Neural cell (in vitro differentiated cells): Measurements from ENCODE around the gene RYR3. TPM values are rescaled to one million over a fixed set of nuclear protein-coding genes. Genes with fewer than 3 reads are reported as not detected.

Source experiments
- H2AFZ ChIP-seq: fragments of 200-600, 300-800 bp; sonication (generic), shearing (Covaris generic); 2 replicates; pipeline ENCODE4 v1.6.0; 2014; ENCODE audit warnings: low read depth, mild to moderate bottlenecking, antibody characterized with exemption, low read length, moderate library complexity
- H3F3A ChIP-seq: fragments of 200-600 bp; shearing (Covaris generic); 2 replicates; pipeline ENCODE4 v1.6.1; 2016; ENCODE audit warnings: mild to moderate bottlenecking, moderate library complexity, mixed read lengths, antibody characterized with exemption, low read length; ENCODE audit not compliant: insufficient read depth, poor library complexity, severe bottlenecking
- H3K27ac ChIP-seq: fragments of 200-600, 300-800 bp; sonication (generic), shearing (Covaris generic); 2 replicates; pipeline ENCODE4 v1.5.1; 2014; ENCODE audit warnings: mild to moderate bottlenecking, low read length, moderate library complexity
- H3K27me3 ChIP-seq: fragments of 300-800, 200-600 bp; sonication (generic), shearing (Covaris generic); 2 replicates; pipeline ENCODE4 v1.6.0; 2014; ENCODE audit warnings: mild to moderate bottlenecking, low read depth, low read length, moderate library complexity; ENCODE audit not compliant: insufficient read depth
- H3K36me3 ChIP-seq: fragments of 300-800, 200-600 bp; sonication (generic), shearing (Covaris generic); 2 replicates; pipeline ENCODE4 v1.5.1; 2014; ENCODE audit warnings: mild to moderate bottlenecking, antibody characterized with exemption, low read length, moderate library complexity; ENCODE audit not compliant: insufficient read depth
- H3K4me2 ChIP-seq: fragments of 300-800, 200-600 bp; sonication (generic), shearing (Covaris generic); 2 replicates; pipeline ENCODE4 v1.6.0; 2014; ENCODE audit warnings: mild to moderate bottlenecking, low read length
- H3K4me3 ChIP-seq: fragments of 300-800, 200-600 bp; sonication (generic), shearing (Covaris generic); 2 replicates; pipeline ENCODE4 v1.5.1; 2014; ENCODE audit warnings: mild to moderate bottlenecking, low read length, moderate library complexity
- H3K79me2 ChIP-seq: fragments of 200-600 bp; shearing (Covaris generic); replicated peaks from 2 replicates; pipeline ENCODE4 v1.6.0; 2014; ENCODE audit warnings: mild to moderate bottlenecking, low read length, moderate library complexity; ENCODE audit not compliant: insufficient read depth
- H3K9ac ChIP-seq: fragments of 300-800, 200-600 bp; sonication (generic), shearing (Covaris generic); 2 replicates; pipeline ENCODE4 v1.6.1; 2016; ENCODE audit warnings: mild to moderate bottlenecking, low read length, mixed read lengths
- H3K9me2 ChIP-seq: fragments of 200-600 bp; shearing (Covaris generic); 2 replicates; pipeline ENCODE4 v1.6.1; 2016; ENCODE audit warnings: mild to moderate bottlenecking, low read length, mixed read lengths; ENCODE audit not compliant: insufficient read depth
- H3K9me3 ChIP-seq: fragments of 200-600, 300-800 bp; sonication (generic), shearing (Covaris generic); 2 replicates; pipeline ENCODE4 v1.6.1; 2016; ENCODE audit warnings: mild to moderate bottlenecking, mixed run types, low read length, moderate library complexity, mixed read lengths
- H4K20me1 ChIP-seq: fragments of 200-600 bp; shearing (Covaris generic); 2 replicates; pipeline ENCODE4 v1.6.1; 2016; ENCODE audit warnings: mild to moderate bottlenecking, mixed run types; ENCODE audit not compliant: insufficient read depth
- CTCF ChIP-seq: fragments of 450-650 bp; IDR thresholded peaks from 2 replicates; pipeline ENCODE4 v1.5.1; 2014; ENCODE audit warnings: antibody characterized with exemption, mild to moderate bottlenecking, moderate library complexity; ENCODE audit not compliant: poor library complexity, severe bottlenecking
- EP300 ChIP-seq: fragments of 450-650 bp; conservative IDR thresholded peaks from 2 replicates; pipeline ENCODE4 v1.6.1; 2014; ENCODE audit warnings: antibody characterized with exemption, mild to moderate bottlenecking, moderate library complexity; ENCODE audit not compliant: poor library complexity, severe bottlenecking
- EZH2 ChIP-seq: fragments of 200-600, 300-800 bp; shearing (Covaris generic), sonication (generic); IDR thresholded peaks from 2 replicates; pipeline ENCODE4 v1.6.1; 2014; ENCODE audit warnings: antibody characterized with exemption, low read length, borderline replicate concordance, mild to moderate bottlenecking; ENCODE audit not compliant: insufficient read depth, poor library complexity, severe bottlenecking
- MXI1 ChIP-seq: fragments of 450-650 bp; conservative IDR thresholded peaks from 2 replicates; pipeline ENCODE4 v1.6.1; 2014; ENCODE audit warnings: antibody characterized with exemption, mild to moderate bottlenecking; ENCODE audit not compliant: poor library complexity, severe bottlenecking
- POLR2AphosphoS5 ChIP-seq: IDR thresholded peaks from 2 replicates; pipeline ENCODE4 v1.6.1; 2012
- RAD21 ChIP-seq: fragments of 450-650 bp; conservative IDR thresholded peaks from 2 replicates; pipeline ENCODE4 v1.6.1; 2014; ENCODE audit warnings: antibody characterized with exemption, mild to moderate bottlenecking, moderate library complexity
- REST ChIP-seq: IDR thresholded peaks from 2 replicates; pipeline ENCODE4 v1.6.1; 2012; ENCODE audit warnings: borderline replicate concordance
- SMC3 ChIP-seq: fragments of 450-650 bp; conservative IDR thresholded peaks from 2 replicates; pipeline ENCODE4 v1.6.1; 2014; ENCODE audit warnings: antibody characterized with exemption, mild to moderate bottlenecking, moderate library complexity; ENCODE audit not compliant: poor library complexity
- TAF1 ChIP-seq: IDR thresholded peaks from 2 replicates; pipeline ENCODE4 v1.6.1; 2012; ENCODE audit warnings: low read depth
- polyA plus RNA-seq: library from polyadenylated mRNA; depleted of rRNA; stranded (reverse); fragments of >200 nt; gene quantifications from 2 replicates; pipeline ENCODE4 v1.2.3, GENCODE V29; 2014

The RYR3 gene
- polyA plus RNA-seq, 1 donor from 2014 or later = 12.6 TPM

GRCh38 chr15:33384307-33384706, 73.5 kb downstream of the RYR3 start:
- TF ChIP-seq EP300 (no peak), CTCF (no peak), RAD21 (no peak), POLR2AphosphoS5 (no peak), EZH2 (no peak), REST (no peak), TAF1 (no peak), MXI1 (no peak), SMC3 (no peak)
- no peak overlapping the region for H2AFZ ChIP-seq
- no peaks in the 10 kb centered on the region for H4K20me1 ChIP-seq
- no peak overlapping the region for H3K9ac ChIP-seq
- no peak overlapping the region for H3K4me3 ChIP-seq
- H3F3A ChIP-seq = no peaks in the 10 kb centered on the region
- no peaks in the 10 kb centered on the region for H3K36me3 ChIP-seq
- H3K27ac ChIP-seq = no peak overlapping the region
- no peak overlapping the region for H3K4me2 ChIP-seq
- no peaks in the 10 kb centered on the region for H3K9me3 ChIP-seq
- H3K79me2 ChIP-seq = no peaks in the 10 kb centered on the region
- no peaks in the 10 kb centered on the region for H3K27me3 ChIP-seq
- H3K9me2 ChIP-seq = no peaks in the 10 kb centered on the region

- H3K4me3 ChIP-seq = no peak overlapping the region
- no peak overlapping the region for H3K9ac ChIP-seq
- no peak overlapping the region for H3K27ac ChIP-seq
- no peaks in the 10 kb centered on the region for H3K36me3 ChIP-seq
- no peak overlapping the region for H2AFZ ChIP-seq
- TF ChIP-seq EZH2 = no peak
- TF ChIP-seq CTCF = no peak
- TF ChIP-seq SMC3 = no peak
- no peak for TF ChIP-seq EP300
- no peak for TF ChIP-seq POLR2AphosphoS5
- TF ChIP-seq REST = no peak
- TF ChIP-seq MXI1 = no peak
- no peak for TF ChIP-seq RAD21
- no peak for TF ChIP-seq TAF1
- no peaks in the 10 kb centered on the region for H3K9me3 ChIP-seq
- H4K20me1 ChIP-seq = no peaks in the 10 kb centered on the region
- H3K4me2 ChIP-seq = no peak overlapping the region
- no peaks in the 10 kb centered on the region for H3K27me3 ChIP-seq
- no peaks in the 10 kb centered on the region for H3K79me2 ChIP-seq
- H3F3A ChIP-seq = no peaks in the 10 kb centered on the region
- no peaks in the 10 kb centered on the region for H3K9me2 ChIP-seq
Measured at GRCh38 chr15:33392453-33392852, 81.7 kb downstream of the RYR3 start.
